HG03558 (cell line): ENCODE data around the gene KLHDC1.
"Not testable (repeated sequence)": the region's sequence is repeated elsewhere in the genome, so short reads cannot be mapped to it uniquely, and the experiment has no call there.

ENCODE experiments used
- ATAC-seq: cut with Tn5 transposase; IDR thresholded peaks from one replicate; pipeline ENCODE4 v1.9.1; 2021; ENCODE audit warnings: moderate number of reproducible peaks; ENCODE audit not compliant: unreplicated experiment; ENCODE audit errors: extremely low read depth

Gene KLHDC1

GRCh38 chr14:49774106-49774505 lies 81.2 kb downstream of the KLHDC1 start:
- ATAC-seq, result no peak

- ATAC-seq, result no peak
These were observed 85.5 kb downstream of the KLHDC1 start for GRCh38 chr14:49778421-49778820.

- ATAC-seq, result not testable (repeated sequence)
These were observed 88.1 kb downstream of the KLHDC1 start for GRCh38 chr14:49781040-49781439.

- no peak for ATAC-seq
These were observed 90.6 kb downstream of the KLHDC1 start for GRCh38 chr14:49783394-49784014.

GRCh38 chr14:49786315-49786714 lies 93.4 kb downstream of the KLHDC1 start:
- no peak for ATAC-seq

GRCh38 chr14:49792618-49793017 lies 99.7 kb downstream of the KLHDC1 start:
- no peak for ATAC-seq

- ATAC-seq, result no peak
These were observed 103.1 kb downstream of the KLHDC1 start for GRCh38 chr14:49796025-49796424.
